HG02763 (cell line): Measurements from ENCODE around the gene NPSR1.
"Not testable (repeated sequence)": the region's sequence is repeated elsewhere in the genome, so short reads cannot be mapped to it uniquely, and the experiment has no call there.

Source experiments
- ATAC-seq: cut with Tn5 transposase; IDR thresholded peaks from one replicate; pipeline ENCODE4 v1.9.1; 2021; ENCODE audit warnings: mild to moderate bottlenecking, moderate library complexity; ENCODE audit not compliant: unreplicated experiment

Gene NPSR1

DNA sequence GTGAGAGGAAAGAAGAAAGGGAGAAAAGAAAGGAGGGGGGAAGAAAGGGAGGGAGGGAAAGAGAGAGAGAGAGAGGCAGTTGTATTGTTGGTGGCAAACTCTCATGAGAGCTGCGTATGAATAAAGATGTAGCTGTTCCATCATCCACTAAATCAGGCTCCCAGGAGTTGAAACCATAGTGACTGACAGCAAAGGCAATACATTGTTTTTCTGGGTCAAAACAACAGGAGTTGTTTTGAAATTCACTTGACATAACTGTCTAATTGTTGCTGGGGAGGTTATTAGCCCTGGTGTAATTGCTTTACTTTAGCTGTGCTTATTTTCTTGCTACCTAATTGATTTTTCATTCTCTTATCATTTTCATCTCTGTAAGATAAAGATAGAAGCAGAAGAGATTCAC lies 173.4 kb downstream of the NPSR1 start:
- no peak for ATAC-seq

DNA sequence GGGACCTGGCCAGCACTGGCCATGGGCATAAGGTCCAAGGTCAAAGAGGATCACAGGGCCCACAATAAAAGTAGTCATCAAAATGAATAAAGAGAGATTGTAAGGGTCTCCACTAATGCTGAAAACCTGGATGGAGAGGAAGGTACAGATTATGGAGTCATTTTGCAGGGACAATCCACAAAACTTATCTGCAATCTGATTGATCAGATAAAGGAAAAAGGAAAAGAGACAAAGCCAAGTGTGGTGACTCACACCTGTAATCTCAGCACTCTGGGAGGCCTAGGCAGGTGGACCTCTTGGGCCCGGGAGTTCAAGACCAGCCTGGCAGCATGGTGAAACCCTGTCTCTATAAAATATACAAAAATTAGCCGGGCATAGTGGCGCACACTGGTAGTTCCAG lies 174.0 kb downstream of the NPSR1 start:
- no peak for ATAC-seq

GRCh38 chr7:34835901-34836600 lies 178.0 kb downstream of the NPSR1 start:
- ATAC-seq: no peak

GRCh38 chr7:34837316-34837715 lies 179.3 kb downstream of the NPSR1 start:
- ATAC-seq: no peak

DNA sequence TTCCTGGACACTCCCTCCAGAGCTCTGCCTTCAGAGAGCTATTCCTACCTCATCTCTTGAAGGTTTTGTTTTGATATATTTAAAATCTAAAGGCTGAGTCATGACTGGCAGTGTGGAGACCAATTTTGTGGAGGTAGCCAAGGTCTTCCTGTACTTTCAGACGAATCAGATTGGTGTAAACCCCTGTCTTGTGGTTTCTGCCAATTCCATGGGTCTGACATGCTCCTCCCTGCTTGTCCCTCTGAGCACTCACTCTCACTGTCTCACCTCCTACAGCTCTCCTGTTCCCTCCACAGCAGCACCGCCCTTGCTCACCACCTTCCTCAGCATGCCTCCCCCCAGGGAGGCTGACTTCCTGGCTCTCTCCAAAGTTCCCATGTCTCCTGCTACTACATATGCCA lies 179.8 kb downstream of the NPSR1 start:
- no peak for ATAC-seq

DNA sequence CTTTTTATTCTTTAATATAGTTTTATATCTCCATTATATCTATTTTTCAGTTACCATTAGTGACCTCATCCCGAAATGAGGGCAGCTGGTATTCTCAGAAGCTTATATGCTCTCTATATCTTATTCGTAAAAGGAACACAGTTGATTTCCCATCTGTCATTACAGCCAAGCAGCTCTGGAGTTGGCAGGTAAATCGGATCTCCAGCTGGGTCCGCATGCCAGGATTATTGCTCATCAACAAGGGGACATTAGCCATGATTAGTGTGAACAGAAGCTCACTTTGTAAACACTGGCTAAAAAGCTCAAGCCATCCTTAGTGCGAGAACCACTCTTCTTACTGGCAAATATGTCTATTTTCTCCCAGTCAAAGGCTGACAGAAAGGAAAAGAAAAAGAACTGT lies 180.3 kb downstream of the NPSR1 start:
- no peak for ATAC-seq

DNA sequence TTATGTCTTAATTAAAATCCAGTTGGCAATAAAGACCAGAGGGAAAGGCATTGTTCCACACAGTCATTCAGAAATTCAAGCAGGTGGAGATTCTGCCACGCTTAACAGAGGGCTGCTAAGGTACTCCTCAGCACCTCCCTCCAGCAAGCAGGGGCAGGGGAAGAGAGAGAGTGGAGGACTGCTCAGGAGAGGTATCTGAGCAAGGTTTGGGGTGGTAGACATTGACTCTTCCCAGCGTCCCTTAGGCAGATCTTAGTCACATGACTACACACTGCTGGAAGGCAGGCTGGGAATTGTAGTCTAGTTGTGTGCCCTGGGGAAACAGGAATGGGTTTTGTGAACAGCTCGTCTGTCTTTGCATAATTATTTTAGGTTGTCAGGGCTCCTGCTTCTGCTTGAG lies 181.6 kb downstream of the NPSR1 start:
- no peak for ATAC-seq

DNA sequence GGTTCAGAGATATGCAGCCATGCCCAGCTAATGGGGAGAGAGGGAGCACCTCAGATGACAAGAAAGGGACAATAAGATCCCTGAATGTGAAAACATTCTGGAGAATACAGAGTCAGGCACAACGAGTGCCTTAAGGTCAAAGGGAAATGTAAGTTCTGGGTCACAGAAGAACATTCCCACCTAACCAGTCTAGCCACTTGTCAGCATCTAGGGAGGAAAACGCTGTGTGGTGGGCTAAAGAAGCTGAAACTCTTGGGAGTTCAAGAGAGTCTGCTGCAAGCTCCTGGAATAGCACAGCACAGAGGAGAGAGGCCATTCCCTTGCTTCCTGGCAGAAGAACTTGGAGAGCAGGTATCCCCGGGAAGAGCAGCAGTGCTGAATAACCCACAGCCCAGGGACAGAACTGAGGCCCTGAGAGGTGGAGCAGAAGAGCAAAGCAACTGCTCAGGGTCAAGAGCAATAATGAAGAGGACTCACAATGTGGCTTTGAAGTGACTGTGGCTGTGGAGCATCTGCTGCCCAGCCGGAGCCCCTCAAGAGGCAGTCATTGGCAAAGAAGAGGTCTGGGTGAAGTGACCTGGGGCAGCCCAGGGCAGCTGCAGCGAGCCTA lies 182.3 kb downstream of the NPSR1 start:
- ATAC-seq: no peak

DNA sequence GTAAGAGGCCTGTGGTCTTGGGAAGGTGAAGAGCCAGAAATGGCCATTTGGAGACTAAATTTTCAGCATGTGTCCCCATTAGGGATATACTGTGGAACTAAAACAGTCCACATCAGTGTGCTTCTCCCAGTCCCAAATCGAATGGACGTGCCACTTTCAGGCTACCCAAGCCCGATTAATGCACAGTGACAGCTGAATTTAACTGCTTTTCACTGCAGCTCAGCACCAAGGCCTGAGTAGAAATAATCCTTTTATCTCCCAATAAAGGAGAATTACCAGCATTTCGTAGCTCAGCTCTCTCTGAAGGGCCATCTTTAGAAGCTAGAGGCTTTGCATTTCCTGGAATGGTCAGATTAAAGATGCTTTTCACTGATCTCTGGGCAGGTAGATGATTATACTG lies 183.3 kb downstream of the NPSR1 start:
- no peak for ATAC-seq

DNA sequence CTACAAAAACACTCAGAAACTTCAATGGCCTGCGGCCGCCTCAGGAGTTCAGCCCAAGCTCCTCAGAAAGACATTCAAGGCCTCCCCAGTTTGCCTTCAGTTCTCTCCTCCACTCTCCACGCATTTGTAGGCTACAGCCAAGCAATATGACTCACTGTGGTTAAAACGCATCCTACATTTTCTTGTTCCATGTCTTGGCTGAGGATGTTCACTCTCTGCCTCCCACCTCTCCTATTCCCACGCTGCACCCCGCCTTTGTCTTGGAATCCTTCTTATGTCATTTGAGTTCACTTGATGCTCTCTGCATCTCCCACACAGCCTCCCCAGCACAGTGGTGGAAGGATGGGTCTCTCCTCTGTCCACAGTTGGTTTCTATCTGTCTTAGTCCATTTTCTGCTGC lies 184.8 kb downstream of the NPSR1 start:
- no peak for ATAC-seq

GRCh38 chr7:34844406-34844805 lies 186.4 kb downstream of the NPSR1 start:
- no peak for ATAC-seq

- no peak for ATAC-seq
Measured at GRCh38 chr7:34844936-34845665, 187.1 kb downstream of the NPSR1 start.

DNA sequence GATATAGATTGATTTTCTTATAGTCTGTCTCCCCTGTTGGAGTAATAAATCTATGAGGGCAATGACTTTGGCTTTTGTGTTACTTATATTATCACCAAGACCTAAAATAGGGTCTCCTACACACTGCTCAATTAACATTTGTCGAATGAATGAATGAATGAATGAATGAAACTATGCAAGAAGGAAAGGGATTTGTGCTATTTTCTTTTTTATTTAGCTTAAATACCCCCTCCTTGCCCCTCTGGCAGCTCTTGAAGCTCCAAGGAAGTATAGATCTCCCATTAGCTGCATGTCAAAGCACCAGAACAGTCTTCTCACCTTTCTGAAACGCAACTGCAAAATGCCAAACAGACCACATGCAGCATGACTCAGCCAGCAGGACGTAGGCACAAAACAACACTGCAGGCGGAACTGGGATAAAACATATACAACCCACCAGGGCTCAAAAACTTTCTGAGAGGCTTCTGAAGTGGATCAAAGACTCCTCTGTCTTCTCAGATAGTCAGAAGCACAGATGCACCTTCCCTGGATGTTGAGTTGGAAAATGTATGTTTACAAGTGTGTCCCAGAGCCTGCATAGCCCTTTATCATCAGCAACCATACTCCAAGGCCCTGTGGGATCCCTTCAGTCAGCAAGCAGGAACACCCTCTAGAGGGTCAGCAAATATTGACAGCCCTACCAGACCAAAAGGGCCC lies 187.8 kb downstream of the NPSR1 start:
- ATAC-seq: no peak

DNA sequence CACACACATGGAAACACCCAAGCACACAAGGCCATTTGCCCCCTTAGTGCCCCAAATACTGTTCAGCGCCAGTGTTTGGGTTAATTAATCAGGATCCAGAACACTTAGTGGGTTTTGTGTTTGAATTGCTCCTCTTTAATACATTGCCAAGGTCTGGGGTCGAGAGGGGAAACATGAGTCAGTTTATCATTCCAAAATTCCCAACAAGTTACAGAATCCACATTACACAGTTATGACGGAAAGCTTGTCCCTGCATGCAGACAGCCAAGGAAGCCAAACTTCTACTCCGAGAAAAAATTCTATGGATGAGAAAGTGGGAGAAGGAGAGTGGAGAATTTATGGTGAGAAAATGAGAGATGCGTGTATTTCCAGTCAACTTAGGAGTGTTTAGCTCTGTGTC lies 189.0 kb downstream of the NPSR1 start:
- no peak for ATAC-seq

DNA sequence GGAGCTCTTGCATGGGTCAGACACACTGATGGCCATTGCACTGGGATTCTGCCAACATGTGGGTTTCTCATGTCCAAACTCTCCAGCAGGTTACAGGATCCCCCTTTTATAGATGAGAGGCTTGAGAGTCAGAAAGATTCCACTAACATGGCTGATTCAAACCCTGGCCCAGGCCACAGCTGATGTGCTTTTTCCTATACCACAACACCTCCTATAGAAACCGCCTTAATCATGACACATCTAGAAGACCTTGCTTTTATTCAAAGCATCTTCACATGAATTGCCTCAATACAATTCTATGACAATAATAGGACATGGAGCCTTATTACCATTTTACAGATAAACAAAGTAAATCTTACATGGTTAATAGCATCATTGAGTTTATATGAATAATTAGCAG lies 190.7 kb downstream of the NPSR1 start:
- no peak for ATAC-seq

DNA sequence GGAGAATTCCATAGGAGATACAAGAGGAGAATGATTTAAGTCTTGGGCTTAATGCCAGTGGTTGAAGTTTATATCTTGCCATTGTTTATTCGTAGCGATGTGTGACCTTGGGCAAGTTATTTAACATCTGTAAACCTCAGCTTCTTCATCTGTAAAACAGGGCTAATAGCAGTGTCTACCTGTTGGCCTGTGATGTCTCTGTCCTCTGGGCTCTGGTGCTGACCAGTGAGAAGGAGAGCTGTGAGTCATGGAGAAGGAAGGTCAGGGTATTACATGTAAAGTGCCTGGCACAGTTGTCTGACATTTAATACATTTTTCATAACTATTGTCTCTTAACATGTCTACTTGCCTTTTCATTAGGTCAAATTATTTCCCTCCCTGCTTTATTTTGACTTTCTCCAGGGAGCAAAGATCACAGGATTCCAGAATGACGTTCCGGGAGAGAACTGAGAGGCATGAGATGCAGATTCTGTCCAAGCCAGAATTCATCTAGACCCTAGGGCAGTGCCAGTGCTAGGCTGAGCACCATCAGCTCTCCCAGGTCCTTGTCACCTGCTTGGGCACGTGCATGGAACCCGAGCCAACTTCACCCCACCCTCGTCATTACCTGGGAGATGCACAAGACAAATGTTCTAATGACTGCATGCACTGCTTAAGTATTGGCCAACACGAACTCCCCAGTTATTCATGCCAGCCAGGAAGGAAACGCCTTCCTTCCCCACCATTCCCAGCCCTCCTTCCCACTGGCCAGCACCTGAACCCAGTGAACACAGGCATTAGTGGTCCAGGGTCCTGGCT lies 191.3 kb downstream of the NPSR1 start:
- ATAC-seq: no peak

GRCh38 chr7:34849986-34850385 lies 192.0 kb downstream of the NPSR1 start:
- no peak for ATAC-seq

DNA sequence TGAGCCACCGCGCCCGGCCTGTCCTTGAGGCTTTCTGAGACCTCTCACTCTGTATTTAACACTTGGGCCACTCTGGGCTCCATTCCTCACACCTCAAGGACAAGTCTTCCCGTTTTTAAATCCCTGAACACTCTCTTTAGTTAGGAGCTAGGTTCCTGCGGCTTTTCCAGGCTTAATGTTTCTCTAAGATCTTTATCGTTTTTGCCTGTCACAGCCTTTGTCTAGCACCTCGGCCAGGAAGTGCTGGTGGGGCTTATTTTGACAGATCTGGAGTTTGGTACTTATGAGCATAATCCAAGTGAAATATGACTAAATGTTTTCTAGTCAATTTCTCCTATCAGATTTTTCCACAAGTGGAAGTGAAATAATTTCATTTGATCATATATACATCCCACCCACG lies 192.7 kb downstream of the NPSR1 start:
- ATAC-seq: no peak

DNA sequence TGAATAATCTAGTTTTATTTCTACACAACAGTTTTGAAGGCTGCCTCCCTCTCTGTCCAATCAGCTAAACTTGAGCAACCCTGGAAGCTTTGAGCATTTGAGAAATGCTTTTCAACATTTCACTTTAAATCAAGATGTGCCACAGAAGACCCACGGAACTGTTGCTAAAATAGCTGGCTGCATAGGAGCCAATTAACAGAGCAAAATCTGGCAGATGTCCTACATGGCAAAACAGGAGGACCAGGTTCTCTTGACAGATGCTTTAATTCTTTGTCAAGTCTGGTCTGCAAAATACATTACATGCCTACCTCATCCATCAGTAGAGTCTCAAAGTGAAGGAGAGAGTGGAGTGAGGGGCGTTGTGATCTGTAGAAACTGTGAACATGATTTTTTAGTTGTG lies 193.4 kb downstream of the NPSR1 start:
- ATAC-seq: no peak

DNA sequence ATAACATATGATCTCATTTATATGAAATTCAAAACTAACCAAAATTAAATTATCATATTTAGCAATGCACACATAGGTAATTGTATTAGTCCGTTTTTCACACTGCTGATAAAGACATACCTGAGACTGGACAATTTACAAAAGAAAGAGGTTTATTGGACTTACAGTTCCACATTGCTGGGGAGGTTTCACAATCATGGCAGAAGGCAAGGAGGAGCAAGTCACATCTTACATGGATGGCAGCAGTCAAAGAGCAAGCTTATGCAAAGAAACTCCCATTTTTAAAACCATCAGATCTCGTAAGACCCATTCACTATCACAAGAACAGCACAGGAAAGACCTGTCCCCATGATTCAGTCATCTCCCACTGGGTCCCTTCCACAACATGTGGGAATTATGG lies 200.4 kb downstream of the NPSR1 start:
- ATAC-seq: not testable (repeated sequence)

GRCh38 chr7:34859281-34859680 lies 201.3 kb downstream of the NPSR1 start:
- ATAC-seq: not testable (repeated sequence)
